ENCODE measurements around the gene C8G.

The C8G gene

DNA sequence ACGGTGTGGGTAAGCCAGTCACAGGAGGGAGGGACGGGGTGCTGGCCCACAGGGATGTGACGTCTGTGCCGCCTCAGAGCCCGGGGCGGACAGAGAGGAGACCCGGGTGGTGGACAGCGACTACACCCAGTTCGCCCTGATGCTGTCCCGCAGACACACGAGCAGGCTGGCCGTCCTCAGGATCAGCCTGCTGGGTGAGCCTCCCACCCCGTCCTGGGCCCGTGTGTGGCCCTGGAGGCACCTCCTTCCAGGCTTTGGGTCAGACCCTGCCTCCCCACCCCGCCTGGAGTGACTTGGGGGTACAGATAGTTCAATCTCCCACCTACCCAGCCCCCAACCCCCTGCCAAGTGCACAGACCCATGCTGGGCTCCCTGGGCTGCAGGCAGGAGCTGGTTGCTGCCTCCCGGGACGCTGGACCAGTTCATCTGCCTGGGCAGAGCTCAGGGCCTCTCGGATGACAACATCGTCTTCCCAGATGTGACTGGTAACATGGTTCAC, 8.8 kb downstream of the C8G start:
- no peak for DNase-seq (ENCODE audit: low read depth)
- TF ChIP-seq, protein P1, sequence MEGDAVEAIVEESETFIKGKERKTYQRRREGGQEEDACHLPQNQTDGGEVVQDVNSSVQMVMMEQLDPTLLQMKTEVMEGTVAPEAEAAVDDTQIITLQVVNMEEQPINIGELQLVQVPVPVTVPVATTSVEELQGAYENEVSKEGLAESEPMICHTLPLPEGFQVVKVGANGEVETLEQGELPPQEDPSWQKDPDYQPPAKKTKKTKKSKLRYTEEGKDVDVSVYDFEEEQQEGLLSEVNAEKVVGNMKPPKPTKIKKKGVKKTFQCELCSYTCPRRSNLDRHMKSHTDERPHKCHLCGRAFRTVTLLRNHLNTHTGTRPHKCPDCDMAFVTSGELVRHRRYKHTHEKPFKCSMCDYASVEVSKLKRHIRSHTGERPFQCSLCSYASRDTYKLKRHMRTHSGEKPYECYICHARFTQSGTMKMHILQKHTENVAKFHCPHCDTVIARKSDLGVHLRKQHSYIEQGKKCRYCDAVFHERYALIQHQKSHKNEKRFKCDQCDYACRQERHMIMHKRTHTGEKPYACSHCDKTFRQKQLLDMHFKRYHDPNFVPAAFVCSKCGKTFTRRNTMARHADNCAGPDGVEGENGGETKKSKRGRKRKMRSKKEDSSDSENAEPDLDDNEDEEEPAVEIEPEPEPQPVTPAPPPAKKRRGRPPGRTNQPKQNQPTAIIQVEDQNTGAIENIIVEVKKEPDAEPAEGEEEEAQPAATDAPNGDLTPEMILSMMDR (conservative IDR thresholded peaks at IDR 0.05; ENCODE audit: control insufficient read depth, insufficient read depth, low read depth, low read length): no peak
- H3K4me3 ChIP-seq (ENCODE audit: control insufficient read depth, low read depth, low read length): no peak overlapping the region

DNA sequence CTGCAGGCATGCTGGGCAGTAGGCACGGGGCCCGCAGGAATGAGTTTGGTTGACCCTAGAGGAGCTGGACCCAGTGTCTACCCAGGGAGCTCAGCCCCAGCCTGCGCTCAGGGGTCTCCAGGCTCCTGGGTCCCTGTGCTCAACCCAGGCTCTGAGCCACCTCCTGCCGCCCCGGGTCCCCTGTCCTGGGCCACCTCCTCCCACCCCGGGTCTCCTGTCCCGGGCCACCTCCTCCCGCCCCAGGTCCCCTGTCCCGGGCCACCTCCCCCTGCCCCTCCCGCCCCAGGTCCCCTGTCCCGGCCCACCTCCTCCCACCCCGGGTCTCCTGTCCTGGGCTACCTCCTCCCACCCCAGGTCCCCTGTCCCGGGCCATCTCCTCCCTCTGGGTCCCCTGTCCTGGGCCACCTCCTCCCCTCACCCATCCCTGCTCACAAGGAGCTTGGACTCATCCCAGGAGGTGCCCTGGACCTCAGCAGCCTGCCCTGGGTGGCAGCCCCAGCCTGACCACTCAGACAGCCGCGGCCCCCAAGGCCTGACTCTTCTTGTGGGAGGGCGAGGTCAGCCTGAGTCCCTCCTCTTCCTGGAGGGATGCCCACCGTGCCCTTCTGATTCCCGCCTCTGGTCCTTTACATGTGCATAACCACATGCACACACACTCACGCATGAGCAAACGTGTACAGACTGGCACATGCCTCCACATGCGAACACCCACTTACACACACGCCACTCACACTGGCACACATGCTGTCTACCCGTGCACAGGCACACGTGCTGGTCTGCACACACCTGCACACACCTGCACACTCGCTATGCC, 9.4 kb downstream of the C8G start:
- TF ChIP-seq, protein P1 (conservative IDR thresholded peaks at IDR 0.05; ENCODE audit: control insufficient read depth, insufficient read depth, low read depth, low read length): no peak
- DNase-seq (ENCODE audit: low read depth): no peak
- no peak overlapping the region for H3K4me3 ChIP-seq (ENCODE audit: control insufficient read depth, low read depth, low read length)

DNA sequence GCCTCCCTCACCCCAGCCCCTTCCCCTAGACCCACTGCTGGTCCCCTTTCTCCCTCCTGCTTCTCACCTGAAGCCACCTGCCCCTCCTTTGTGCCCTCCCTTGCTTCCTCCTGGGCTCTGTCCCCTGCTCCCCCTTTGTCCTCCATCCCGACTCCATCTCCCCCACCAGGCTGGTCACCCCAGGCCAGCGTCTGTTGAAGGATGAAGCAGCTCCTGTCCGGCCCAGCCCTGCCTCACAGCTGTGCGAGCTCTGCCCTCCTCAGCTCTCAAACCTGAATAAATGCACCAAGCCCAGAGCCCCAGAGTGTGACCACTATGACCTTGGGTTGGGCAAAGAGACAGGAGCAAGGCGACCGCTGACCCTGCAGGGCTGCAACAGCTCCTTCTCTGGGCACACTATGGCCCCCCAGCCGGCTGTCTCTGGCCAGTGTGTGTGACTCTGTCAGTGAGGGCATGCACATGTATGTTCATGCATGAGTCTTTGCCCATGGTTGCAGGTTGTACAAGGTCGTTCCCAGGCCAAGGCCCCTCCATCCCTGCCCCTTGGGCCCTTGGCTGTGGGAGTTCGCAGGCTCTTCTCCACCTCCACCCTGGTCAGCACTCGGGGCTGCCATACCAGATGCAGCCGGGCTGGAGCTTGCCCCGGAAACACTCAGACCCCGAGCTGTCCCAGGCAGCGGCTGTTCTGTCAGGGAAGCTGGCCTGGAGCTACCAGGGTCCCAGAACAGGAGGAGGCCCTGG, 10.3 kb downstream of the C8G start:
- no peak overlapping the region for H3K4me3 ChIP-seq (ENCODE audit: control insufficient read depth, low read depth, low read length)
- DNase-seq (ENCODE audit: low read depth): no peak
- TF ChIP-seq, protein P1 (conservative IDR thresholded peaks at IDR 0.05; ENCODE audit: control insufficient read depth, insufficient read depth, low read depth, low read length): no peak

DNA sequence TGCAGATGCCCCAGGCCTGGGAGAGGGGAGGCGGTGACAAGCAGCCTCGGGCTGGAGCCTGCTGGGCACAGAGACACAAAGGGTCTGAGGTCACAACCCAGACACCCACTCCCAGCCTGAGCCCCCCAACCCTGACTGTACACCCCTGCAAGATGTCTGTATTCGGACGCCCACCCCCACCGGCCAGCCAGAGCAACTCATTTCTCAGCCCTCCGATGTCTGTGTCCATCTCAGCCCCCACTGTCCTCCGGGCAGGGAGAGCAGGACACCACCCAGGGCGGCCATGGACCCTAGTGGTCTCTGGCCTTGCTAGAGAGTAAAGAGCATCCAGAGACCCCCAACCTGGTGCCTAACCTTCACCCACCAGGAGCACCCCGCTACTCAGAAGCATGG, 10.9 kb downstream of the C8G start:
- no peak for DNase-seq (ENCODE audit: low read depth)
- TF ChIP-seq, protein P1 (conservative IDR thresholded peaks at IDR 0.05; ENCODE audit: control insufficient read depth, insufficient read depth, low read depth, low read length): no peak
- H3K4me3 ChIP-seq (ENCODE audit: control insufficient read depth, low read depth, low read length): no peak overlapping the region

DNA sequence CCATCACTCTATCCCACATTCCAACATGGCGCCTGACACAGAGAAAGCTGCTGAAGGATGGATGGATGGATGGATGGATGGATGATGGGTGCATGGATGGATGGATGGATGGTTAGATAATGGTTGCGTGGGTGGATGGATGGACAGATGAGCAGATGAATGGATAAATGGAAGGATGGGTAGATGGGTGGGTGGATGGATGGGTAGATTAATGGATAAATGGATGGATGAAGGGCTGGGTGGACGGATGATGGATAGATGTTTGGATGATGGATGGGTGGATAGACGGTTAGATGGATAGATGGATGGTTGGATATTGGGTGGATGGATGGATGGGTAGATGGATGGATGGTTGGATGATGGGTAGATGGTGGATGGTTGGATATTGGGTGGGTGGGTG, 11.6 kb downstream of the C8G start:
- no peak for DNase-seq (ENCODE audit: low read depth)
- H3K4me3 ChIP-seq (ENCODE audit: control insufficient read depth, low read depth, low read length): no peak overlapping the region
- TF ChIP-seq, protein P1 (conservative IDR thresholded peaks at IDR 0.05; ENCODE audit: control insufficient read depth, insufficient read depth, low read depth, low read length): no peak

DNA sequence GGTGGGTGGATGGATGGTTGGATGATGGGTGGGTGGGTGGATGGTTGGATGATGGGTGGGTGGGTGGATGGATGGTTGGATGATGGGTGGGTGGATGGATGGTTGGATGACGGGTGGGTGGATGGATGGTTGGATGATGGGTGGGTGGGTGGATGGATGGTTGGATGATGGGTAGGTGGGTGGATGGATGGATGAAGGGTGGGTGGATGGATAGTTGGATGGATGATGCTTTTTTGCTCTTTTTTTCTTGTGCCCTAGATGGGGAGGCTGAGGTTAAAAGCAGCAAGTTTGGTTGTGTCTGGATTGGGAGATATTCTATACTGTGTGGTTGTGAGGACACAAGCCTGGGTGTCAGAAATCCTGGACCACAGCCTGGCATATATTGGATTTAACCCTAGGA, 12.4 kb downstream of the C8G start:
- TF ChIP-seq, protein P1 (conservative IDR thresholded peaks at IDR 0.05; ENCODE audit: control insufficient read depth, insufficient read depth, low read depth, low read length): no peak
- no peak for DNase-seq (ENCODE audit: low read depth)
- no peak overlapping the region for H3K4me3 ChIP-seq (ENCODE audit: control insufficient read depth, low read depth, low read length)

Data from fibroblast of mammary gland (primary cell).